ENCODE measurements around the gene PDE6B.
"Not testable (repeated sequence)": the region's sequence is repeated elsewhere in the genome, so short reads cannot be mapped to it uniquely, and the experiment has no call there.

PDE6B gene

GRCh38 chr4:637536-638280 is 12.3 kb downstream of the PDE6B start:
- Histone ChIP-seq H3K4me3 (ENCODE audit: low read length) (no peak overlapping the region), H3K79me2 (ENCODE audit: low read length) (no peaks in the 10 kb centered on the region), H3K4me2 (ENCODE audit: low read length) (no peak overlapping the region), H3K36me3 (replicated peaks; ENCODE audit: low read depth, low read length) (no peaks in the 10 kb centered on the region), H4K20me1 (ENCODE audit: insufficient read depth, low read length) (no peaks in the 10 kb centered on the region), H2AFZ (ENCODE audit: low read depth, low read length) (no peak overlapping the region), H3K9me3 (ENCODE audit: insufficient read depth, low read length) (no peaks in the 10 kb centered on the region), H3K27me3 (ENCODE audit: low read depth, low read length) (no peaks in the 10 kb centered on the region), H3K9ac (ENCODE audit: low read length) (no peak overlapping the region), H3K4me1 (ENCODE audit: low read length) (no peaks in the 10 kb centered on the region), H3K27ac (ENCODE audit: low read length) (no peak overlapping the region)
- TF ChIP-seq EZH2phosphoT487 (IDR thresholded peaks at IDR 0.05; ENCODE audit: low read depth) (no peak), CTCF (IDR thresholded peaks at IDR 0.05; ENCODE audit: low read depth, low read length) (no peak)

GRCh38 chr4:642366-642765 is 17.0 kb downstream of the PDE6B start:
- not testable (repeated sequence) for H3K4me3 ChIP-seq (ENCODE audit: low read length); H3K9ac ChIP-seq (ENCODE audit: low read length); H3K36me3 ChIP-seq (replicated peaks; ENCODE audit: low read depth, low read length); H4K20me1 ChIP-seq (ENCODE audit: insufficient read depth, low read length); H2AFZ ChIP-seq (ENCODE audit: low read depth, low read length); H3K27ac ChIP-seq (ENCODE audit: low read length); H3K4me2 ChIP-seq (ENCODE audit: low read length); H3K9me3 ChIP-seq (ENCODE audit: insufficient read depth, low read length); H3K79me2 ChIP-seq (ENCODE audit: low read length); H3K27me3 ChIP-seq (ENCODE audit: low read depth, low read length); H3K4me1 ChIP-seq (ENCODE audit: low read length)

GRCh38 chr4:646460-646859 is 21.1 kb downstream of the PDE6B start:
- no peak overlapping the region for H3K9ac ChIP-seq (ENCODE audit: low read length)
- H3K4me3 ChIP-seq (ENCODE audit: low read length), result no peak overlapping the region
- H3K27ac ChIP-seq (ENCODE audit: low read length), result no peak overlapping the region
- no peaks in the 10 kb centered on the region; the same call in 1 of the 2 replicates for H3K9me3 ChIP-seq (ENCODE audit: insufficient read depth, low read length)
- no peaks in the 10 kb centered on the region for H3K4me1 ChIP-seq (ENCODE audit: low read length)
- no peaks in the 10 kb centered on the region for H3K36me3 ChIP-seq (replicated peaks; ENCODE audit: low read depth, low read length)
- H4K20me1 ChIP-seq (ENCODE audit: insufficient read depth, low read length), result no peaks in the 10 kb centered on the region
- H3K4me2 ChIP-seq (ENCODE audit: low read length), result no peak overlapping the region
- no peaks in the 10 kb centered on the region for H3K79me2 ChIP-seq (ENCODE audit: low read length)
- H3K27me3 ChIP-seq (ENCODE audit: low read depth, low read length), result no peaks in the 10 kb centered on the region
- H2AFZ ChIP-seq (ENCODE audit: low read depth, low read length), result no peak overlapping the region
- TF ChIP-seq CTCF (IDR thresholded peaks at IDR 0.05; ENCODE audit: low read depth, low read length) (no peak), EZH2phosphoT487 (IDR thresholded peaks at IDR 0.05; ENCODE audit: low read depth) (no peak)

GRCh38 chr4:647481-647880 is 22.1 kb downstream of the PDE6B start:
- H4K20me1 ChIP-seq (ENCODE audit: insufficient read depth, low read length), result no peaks in the 10 kb centered on the region
- H2AFZ ChIP-seq (ENCODE audit: low read depth, low read length), result no peak overlapping the region
- no peak overlapping the region for H3K4me3 ChIP-seq (ENCODE audit: low read length)
- TF ChIP-seq EZH2phosphoT487 (IDR thresholded peaks at IDR 0.05; ENCODE audit: low read depth), result no peak
- no peak for TF ChIP-seq CTCF (IDR thresholded peaks at IDR 0.05; ENCODE audit: low read depth, low read length)
- H3K4me1 ChIP-seq (ENCODE audit: low read length), result no peaks in the 10 kb centered on the region
- H3K4me2 ChIP-seq (ENCODE audit: low read length), result no peak overlapping the region
- H3K79me2 ChIP-seq (ENCODE audit: low read length), result no peaks in the 10 kb centered on the region
- H3K27ac ChIP-seq (ENCODE audit: low read length), result no peak overlapping the region
- no peak overlapping the region for H3K9ac ChIP-seq (ENCODE audit: low read length)
- no peaks in the 10 kb centered on the region for H3K27me3 ChIP-seq (ENCODE audit: low read depth, low read length)
- no peaks in the 10 kb centered on the region for H3K36me3 ChIP-seq (replicated peaks; ENCODE audit: low read depth, low read length)
- no peaks in the 10 kb centered on the region; the same call in 1 of the 2 replicates for H3K9me3 ChIP-seq (ENCODE audit: insufficient read depth, low read length)
